HG03457 (cell line): Measurements from ENCODE around the gene LFNG.

ENCODE experiments used
- ATAC-seq: cut with Tn5 transposase; IDR thresholded peaks from one replicate; pipeline ENCODE4 v1.9.1; 2021; ENCODE audit warnings: moderate number of reproducible peaks; ENCODE audit not compliant: unreplicated experiment

The LFNG gene

DNA sequence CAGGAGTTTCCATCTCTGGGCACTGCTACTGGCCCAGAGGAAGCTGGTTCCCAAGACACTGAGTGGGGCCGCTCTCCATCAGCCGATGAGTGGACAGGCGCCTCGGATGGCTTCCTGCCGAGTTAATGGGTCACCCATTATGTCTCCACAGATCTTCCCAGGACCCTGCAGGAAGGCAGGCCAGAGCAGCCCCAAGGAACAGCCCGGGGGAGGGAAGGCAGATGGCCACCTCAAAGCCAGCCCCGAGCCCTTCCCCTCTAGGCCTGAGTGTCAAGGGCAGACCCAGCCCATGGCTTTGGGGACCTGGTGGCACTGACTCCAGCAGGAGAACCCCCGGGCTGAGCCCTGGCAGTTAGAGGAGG lies 3.4 kb upstream of the LFNG start:
- ATAC-seq, result no peak

GRCh38 chr7:2517026-2517425 lies 2.5 kb upstream of the LFNG start:
- no peak for ATAC-seq

- ATAC-seq, result no peak
Observed at GRCh38 chr7:2517678-2518507, 1.7 kb upstream of the LFNG start.

DNA sequence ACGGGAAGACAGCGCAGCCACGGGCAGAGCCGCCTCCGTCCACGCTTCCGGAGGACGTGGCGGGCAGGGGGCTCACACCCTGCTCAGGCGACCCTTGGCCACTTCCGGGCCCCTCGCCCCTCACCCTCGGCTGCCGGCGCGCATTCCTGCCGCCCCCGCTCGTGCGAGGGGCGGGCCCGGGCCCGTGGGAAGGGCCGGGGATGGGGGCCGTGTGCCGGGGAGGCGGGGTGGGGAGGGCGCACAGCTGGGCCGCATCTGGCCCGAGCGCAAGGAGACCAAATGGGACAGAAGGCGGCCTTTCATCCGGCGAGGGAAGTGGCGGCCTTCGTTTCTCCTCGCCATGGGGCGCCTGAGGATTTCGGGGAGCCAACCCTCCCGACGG lies 846 bp upstream of the LFNG start:
- no peak for ATAC-seq

- no peak for ATAC-seq
Observed at GRCh38 chr7:2520131-2520760, 672 bp downstream of the LFNG start.

GRCh38 chr7:2520761-2521290 lies 1.3 kb downstream of the LFNG start:
- ATAC-seq, result no peak

GRCh38 chr7:2521341-2521745 lies 1.8 kb downstream of the LFNG start:
- ATAC-seq, result no peak

DNA sequence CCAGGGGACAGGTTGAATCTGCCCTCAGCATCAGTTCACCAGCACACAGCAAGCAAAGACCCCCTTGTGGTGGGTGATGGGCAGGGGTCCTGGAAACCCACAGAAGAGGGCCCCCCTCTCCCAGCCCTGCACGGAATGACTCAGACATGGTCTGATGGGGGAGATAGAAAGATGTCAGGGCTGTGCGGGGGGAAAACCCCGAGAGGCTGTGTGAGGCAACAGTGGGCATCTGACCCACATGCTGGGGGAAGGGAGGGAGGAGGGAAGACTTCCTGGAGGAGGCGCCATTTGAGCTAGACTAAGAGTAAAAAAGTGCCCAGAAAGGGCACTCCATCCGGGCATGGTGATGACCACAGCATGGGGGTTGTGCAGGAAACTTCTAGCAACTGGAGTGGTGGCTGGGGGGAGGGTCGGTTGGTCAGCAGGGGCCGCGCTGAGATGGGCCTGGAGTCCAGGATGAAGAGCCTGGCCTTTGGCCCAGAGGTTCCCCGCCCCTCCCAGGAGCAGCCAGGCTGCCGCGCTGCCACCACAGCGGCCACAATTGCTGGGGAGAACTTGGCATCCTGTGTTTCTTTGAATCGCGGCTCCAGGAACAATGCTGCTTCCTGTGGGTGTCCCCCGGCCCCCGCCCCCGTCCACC lies 2.5 kb downstream of the LFNG start:
- ATAC-seq, result no peak

GRCh38 chr7:2522780-2523433 lies 3.3 kb downstream of the LFNG start:
- ATAC-seq, result no peak

DNA sequence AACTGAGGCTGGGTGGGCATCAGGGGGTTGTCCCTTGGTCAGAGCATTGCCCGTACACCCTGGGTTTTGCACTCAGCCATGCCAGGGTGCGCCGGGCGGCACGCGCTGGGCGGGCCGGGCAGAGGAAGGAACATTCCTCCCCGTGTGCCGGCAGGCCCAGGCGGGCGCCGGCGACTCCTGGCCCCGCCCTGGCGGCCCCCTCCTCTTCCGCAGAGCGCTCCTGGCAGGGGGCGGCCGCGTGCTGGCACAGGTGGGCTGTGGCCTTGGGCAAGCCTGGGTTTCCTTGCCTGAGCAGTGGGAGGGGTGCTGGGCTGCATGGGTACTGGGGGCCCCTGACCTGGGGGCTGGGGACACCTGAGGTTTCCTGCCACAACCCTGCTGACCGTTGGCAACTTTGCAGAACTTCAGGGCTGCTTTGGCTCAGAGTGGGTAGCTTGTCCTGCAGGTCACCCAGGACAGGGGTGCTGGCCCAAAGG lies 3.9 kb downstream of the LFNG start:
- no peak for ATAC-seq

GRCh38 chr7:2523941-2524807 lies 4.6 kb downstream of the LFNG start:
- ATAC-seq, result no peak

- ATAC-seq, result no peak
Observed at GRCh38 chr7:2524808-2525657, 5.5 kb downstream of the LFNG start.

- ATAC-seq, result no peak
Observed at GRCh38 chr7:2525658-2526630, 6.4 kb downstream of the LFNG start.

DNA sequence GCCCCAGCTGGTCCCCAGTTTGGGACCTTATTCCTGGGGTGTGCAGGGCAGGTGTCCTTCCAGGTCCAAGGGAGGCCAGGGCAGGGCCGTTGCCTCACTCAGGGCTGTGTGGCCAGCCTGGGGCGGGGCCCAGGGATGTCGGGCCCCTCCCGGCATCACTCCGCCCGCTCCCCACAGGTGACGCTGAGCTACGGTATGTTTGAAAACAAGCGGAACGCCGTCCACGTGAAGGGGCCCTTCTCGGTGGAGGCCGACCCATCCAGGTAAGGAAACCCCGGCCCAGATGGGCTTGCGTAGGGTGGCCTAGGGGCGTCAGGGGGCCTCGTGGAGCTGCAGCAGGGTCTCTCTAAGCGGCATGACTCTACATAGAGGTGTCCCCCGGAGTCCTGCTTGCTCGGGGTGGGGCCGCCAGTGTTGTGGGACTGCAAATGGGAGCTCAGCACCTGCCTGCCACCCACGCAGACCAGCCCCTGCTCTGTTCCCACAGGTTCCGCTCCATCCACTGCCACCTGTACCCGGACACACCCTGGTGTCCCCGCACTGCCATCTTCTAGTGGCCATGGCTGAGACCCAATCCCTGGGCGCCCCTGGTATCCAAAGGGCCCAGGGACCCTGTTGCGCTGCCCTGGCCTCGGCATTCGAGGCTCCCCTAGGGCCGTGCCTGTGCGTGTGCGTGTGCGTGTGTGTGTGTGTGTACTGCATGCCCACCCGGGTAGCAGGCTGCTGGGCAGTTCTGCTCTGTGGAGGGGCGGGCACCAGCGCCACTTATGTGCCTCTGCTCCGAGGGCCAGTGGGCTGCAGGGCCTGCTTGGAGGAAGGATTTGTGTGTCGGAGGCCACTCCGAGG lies 7.3 kb downstream of the LFNG start:
- no peak for ATAC-seq

- ATAC-seq, result no peak
Observed at GRCh38 chr7:2527505-2528467, 8.2 kb downstream of the LFNG start.

- ATAC-seq, result no peak
Observed at GRCh38 chr7:2528481-2529095, 9.0 kb downstream of the LFNG start.
